ENCODE results near the gene KCNMB2.

KCNMB2 gene

GRCh38 chr3:178802259-178802658 lies 266.0 kb downstream of the KCNMB2 start:
- H3K36me3 ChIP-seq (ENCODE audit: control insufficient read depth in 1 of 2, insufficient read depth in 2 of 2, low read length in 2 of 2), result no peaks in the 10 kb centered on the region
- H3K27ac ChIP-seq (ENCODE audit: low read length), result no peak overlapping the region
- H3K27me3 ChIP-seq (ENCODE audit: low read depth, low read length), result no peaks in the 10 kb centered on the region
- H3K4me1 ChIP-seq (ENCODE audit: control insufficient read depth in 1 of 2, insufficient read depth in 2 of 2, low read length in 2 of 2), result no peaks in the 10 kb centered on the region
- H3K4me3 ChIP-seq (ENCODE audit: low read depth in 1 of 2, low read length in 2 of 2), result no peak overlapping the region
- no peaks in the 10 kb centered on the region for H3K9me3 ChIP-seq (ENCODE audit: control insufficient read depth in 1 of 2, low read length in 2 of 2)

GRCh38 chr3:178802993-178803693 lies 266.9 kb downstream of the KCNMB2 start:
- Histone ChIP-seq H3K4me3 (ENCODE audit: low read depth in 1 of 2, low read length in 2 of 2) (no peak overlapping the region), H3K36me3 (ENCODE audit: control insufficient read depth in 1 of 2, insufficient read depth in 2 of 2, low read length in 2 of 2) (no peaks in the 10 kb centered on the region), H3K27ac (ENCODE audit: low read length) (no peak overlapping the region), H3K9me3 (ENCODE audit: control insufficient read depth in 1 of 2, low read length in 2 of 2) (no peaks in the 10 kb centered on the region), H3K27me3 (ENCODE audit: low read depth, low read length) (no peaks in the 10 kb centered on the region), H3K4me1 (ENCODE audit: control insufficient read depth in 1 of 2, insufficient read depth in 2 of 2, low read length in 2 of 2) (no peaks in the 10 kb centered on the region)

- H3K27ac ChIP-seq (ENCODE audit: low read length), result no peak overlapping the region
- H3K27me3 ChIP-seq (ENCODE audit: low read depth, low read length), result no peaks in the 10 kb centered on the region
- H3K9me3 ChIP-seq (ENCODE audit: control insufficient read depth in 1 of 2, low read length in 2 of 2), result no peaks in the 10 kb centered on the region
- H3K4me1 ChIP-seq (ENCODE audit: control insufficient read depth in 1 of 2, insufficient read depth in 2 of 2, low read length in 2 of 2), result no peaks in the 10 kb centered on the region
- no peaks in the 10 kb centered on the region for H3K36me3 ChIP-seq (ENCODE audit: control insufficient read depth in 1 of 2, insufficient read depth in 2 of 2, low read length in 2 of 2)
- H3K4me3 ChIP-seq (ENCODE audit: low read depth in 1 of 2, low read length in 2 of 2), result no peak overlapping the region
Observed at GRCh38 chr3:178804606-178805005, 268.4 kb downstream of the KCNMB2 start.

GRCh38 chr3:178805741-178806140 lies 269.5 kb downstream of the KCNMB2 start:
- Histone ChIP-seq H3K4me1 (ENCODE audit: control insufficient read depth in 1 of 2, insufficient read depth in 2 of 2, low read length in 2 of 2) (no peaks in the 10 kb centered on the region), H3K27ac (ENCODE audit: low read length) (no peak overlapping the region)

GRCh38 chr3:178806651-178807050 lies 270.4 kb downstream of the KCNMB2 start:
- H3K27me3 ChIP-seq (ENCODE audit: low read depth, low read length), result no peaks in the 10 kb centered on the region
- H3K27ac ChIP-seq (ENCODE audit: low read length), result no peak overlapping the region
- H3K4me1 ChIP-seq (ENCODE audit: control insufficient read depth in 1 of 2, insufficient read depth in 2 of 2, low read length in 2 of 2), result no peaks in the 10 kb centered on the region
- no peak overlapping the region for H3K4me3 ChIP-seq (ENCODE audit: low read depth in 1 of 2, low read length in 2 of 2)
- no peaks in the 10 kb centered on the region for H3K9me3 ChIP-seq (ENCODE audit: control insufficient read depth in 1 of 2, low read length in 2 of 2)
- no peaks in the 10 kb centered on the region for H3K36me3 ChIP-seq (ENCODE audit: control insufficient read depth in 1 of 2, insufficient read depth in 2 of 2, low read length in 2 of 2)

More at GRCh38 chr3:178805741-178806140, 269.5 kb downstream of the KCNMB2 start:
- H3K4me3 ChIP-seq (ENCODE audit: low read depth in 1 of 2, low read length in 2 of 2), result no peak overlapping the region
- H3K36me3 ChIP-seq (ENCODE audit: control insufficient read depth in 1 of 2, insufficient read depth in 2 of 2, low read length in 2 of 2), result no peaks in the 10 kb centered on the region
- H3K9me3 ChIP-seq (ENCODE audit: control insufficient read depth in 1 of 2, low read length in 2 of 2), result no peaks in the 10 kb centered on the region
- H3K27me3 ChIP-seq (ENCODE audit: low read depth, low read length), result no peaks in the 10 kb centered on the region

- Histone ChIP-seq H3K9me3 (ENCODE audit: control insufficient read depth in 1 of 2, low read length in 2 of 2) (no peaks in the 10 kb centered on the region), H3K4me3 (ENCODE audit: low read depth in 1 of 2, low read length in 2 of 2) (no peak overlapping the region), H3K27ac (ENCODE audit: low read length) (no peak overlapping the region), H3K27me3 (ENCODE audit: low read depth, low read length) (no peaks in the 10 kb centered on the region), H3K36me3 (ENCODE audit: control insufficient read depth in 1 of 2, insufficient read depth in 2 of 2, low read length in 2 of 2) (no peaks in the 10 kb centered on the region), H3K4me1 (ENCODE audit: control insufficient read depth in 1 of 2, insufficient read depth in 2 of 2, low read length in 2 of 2) (no peaks in the 10 kb centered on the region)
Observed at GRCh38 chr3:178807694-178808093, 271.5 kb downstream of the KCNMB2 start.

GRCh38 chr3:178808748-178809147 lies 272.5 kb downstream of the KCNMB2 start:
- H3K9me3 ChIP-seq (ENCODE audit: control insufficient read depth in 1 of 2, low read length in 2 of 2), result no peaks in the 10 kb centered on the region
- no peak overlapping the region for H3K4me3 ChIP-seq (ENCODE audit: low read depth in 1 of 2, low read length in 2 of 2)
- no peak overlapping the region for H3K27ac ChIP-seq (ENCODE audit: low read length)
- H3K36me3 ChIP-seq (ENCODE audit: control insufficient read depth in 1 of 2, insufficient read depth in 2 of 2, low read length in 2 of 2), result no peaks in the 10 kb centered on the region
- no peaks in the 10 kb centered on the region for H3K27me3 ChIP-seq (ENCODE audit: low read depth, low read length)
- no peaks in the 10 kb centered on the region for H3K4me1 ChIP-seq (ENCODE audit: control insufficient read depth in 1 of 2, insufficient read depth in 2 of 2, low read length in 2 of 2)

GRCh38 chr3:178810181-178810580 lies 273.9 kb downstream of the KCNMB2 start:
- no peaks in the 10 kb centered on the region for H3K36me3 ChIP-seq (ENCODE audit: control insufficient read depth in 1 of 2, insufficient read depth in 2 of 2, low read length in 2 of 2)

GRCh38 chr3:178822722-178823121 lies 286.5 kb downstream of the KCNMB2 start:
- no peaks in the 10 kb centered on the region for H3K36me3 ChIP-seq (ENCODE audit: control insufficient read depth in 1 of 2, insufficient read depth in 2 of 2, low read length in 2 of 2)
- peaks cover 0 to 13% of the 10 kb centered on the region in 2 donors for H3K4me1 ChIP-seq (ENCODE audit: control insufficient read depth in 1 of 2, insufficient read depth in 2 of 2, low read length in 2 of 2)
- H3K9me3 ChIP-seq (ENCODE audit: control insufficient read depth in 1 of 2, low read length in 2 of 2), result no peaks in the 10 kb centered on the region
- H3K27ac ChIP-seq (ENCODE audit: low read length), result peak overlapping the region; percentile 46
- H3K27me3 ChIP-seq (ENCODE audit: low read depth, low read length), result no peaks in the 10 kb centered on the region
- H3K4me3 ChIP-seq (ENCODE audit: low read depth in 1 of 2, low read length in 2 of 2), result no peak overlapping the region

More at GRCh38 chr3:178810181-178810580, 273.9 kb downstream of the KCNMB2 start:
- H3K9me3 ChIP-seq (ENCODE audit: control insufficient read depth in 1 of 2, low read length in 2 of 2), result no peaks in the 10 kb centered on the region
- H3K4me3 ChIP-seq (ENCODE audit: low read depth in 1 of 2, low read length in 2 of 2), result no peak overlapping the region
- H3K27ac ChIP-seq (ENCODE audit: low read length), result no peak overlapping the region
- H3K4me1 ChIP-seq (ENCODE audit: control insufficient read depth in 1 of 2, insufficient read depth in 2 of 2, low read length in 2 of 2), result no peaks in the 10 kb centered on the region
- H3K27me3 ChIP-seq (ENCODE audit: low read depth, low read length), result no peaks in the 10 kb centered on the region

GRCh38 chr3:178823150-178823549 lies 286.9 kb downstream of the KCNMB2 start:
- H3K36me3 ChIP-seq (ENCODE audit: control insufficient read depth in 1 of 2, insufficient read depth in 2 of 2, low read length in 2 of 2), result no peaks in the 10 kb centered on the region
- peak overlapping the region; percentile 46 for H3K27ac ChIP-seq (ENCODE audit: low read length)
- no peak overlapping the region for H3K4me3 ChIP-seq (ENCODE audit: low read depth in 1 of 2, low read length in 2 of 2)
- peaks cover 0 to 13% of the 10 kb centered on the region in 2 donors for H3K4me1 ChIP-seq (ENCODE audit: control insufficient read depth in 1 of 2, insufficient read depth in 2 of 2, low read length in 2 of 2)
- H3K9me3 ChIP-seq (ENCODE audit: control insufficient read depth in 1 of 2, low read length in 2 of 2), result no peaks in the 10 kb centered on the region
- H3K27me3 ChIP-seq (ENCODE audit: low read depth, low read length), result no peaks in the 10 kb centered on the region

GRCh38 chr3:178823591-178824246 lies 287.5 kb downstream of the KCNMB2 start:
- Histone ChIP-seq H3K36me3 (ENCODE audit: control insufficient read depth in 1 of 2, insufficient read depth in 2 of 2, low read length in 2 of 2) (no peaks in the 10 kb centered on the region), H3K4me3 (ENCODE audit: low read depth in 1 of 2, low read length in 2 of 2) (no peak overlapping the region), H3K27me3 (ENCODE audit: low read depth, low read length) (no peaks in the 10 kb centered on the region), H3K9me3 (ENCODE audit: control insufficient read depth in 1 of 2, low read length in 2 of 2) (no peaks in the 10 kb centered on the region), H3K27ac (ENCODE audit: low read length) (peak overlapping the region; percentile 46), H3K4me1 (ENCODE audit: control insufficient read depth in 1 of 2, insufficient read depth in 2 of 2, low read length in 2 of 2) (peaks cover 0 to 13% of the 10 kb centered on the region in 2 donors)
